Pancreas (tissue), 10 donors: Measurements from ENCODE around the gene SLC1A2. TPM values are rescaled to one million over a fixed set of nuclear protein-coding genes. Genes with fewer than 3 reads are reported as not detected.

Experiments
- ATAC-seq, 4 donors: fragments of 200-7000 bp; cut with Tn5 transposase; one replicate each; pipeline versions ENCODE4 v1.8.0 to v1.9.1; 2020; ENCODE audit warnings: mild to moderate bottlenecking in 4 of 4, moderate library complexity in 4 of 4
- DNase-seq, 6 donors: peaks; one replicate each; pipeline ENCODE4 v3.0.0-alpha.2; 2020
- FAIRE-seq: peaks from 2 replicates; lab custom pipeline; 2012; peaks lifted over from hg19 to GRCh38; lab: Jason Lieb, UNC
- H3K27ac ChIP-seq, 4 donors: fragments of 200-600 bp; sonication (generic); 1 replicate in 3 of 4; 2 replicates in 1 of 4; pipeline versions ENCODE4 v1.5.0 to v1.8.0; 2020
- H3K27me3 ChIP-seq, 4 donors: fragments of 200-600 bp; one replicate each; pipeline ENCODE4 v1.8.0; 2021
- H3K36me3 ChIP-seq, 3 donors: fragments of 200-600 bp; sonication (generic) in 1 of 3; one replicate each; pipeline versions ENCODE4 v1.5.0 to v1.8.0; 2020 to 2021
- H3K4me1 ChIP-seq, 3 donors: fragments of 200-600 bp; one replicate each; pipeline ENCODE4 v1.8.0; 2021
- H3K4me3 ChIP-seq, 4 donors: fragments of 200-600 bp; sonication (generic) in 2 of 4; one replicate each; pipeline versions ENCODE4 v1.5.0 to v1.8.0; 2020 to 2021
- H3K9me3 ChIP-seq, 4 donors: fragments of 200-600 bp; one replicate each; pipeline ENCODE4 v1.8.0; 2021
- WGBS, 2 donors: extraction: QIAGEN DNeasy Blood & Tissue Kit; methylation state at CpG; one replicate each; pipeline ENCODE4 v1.1.7; 2013; 5-methylcytosine and 5-hydroxymethylcytosine counted together
- intact Hi-C, 3 donors: fragments of 100-400 bp; cut with DNase I; formaldehyde crosslinking; loops; one replicate each; pipeline versions ENCODE4 v1.11.1 to v1.14.2; 2022
- polyA plus RNA-seq, 2 donors: library from polyadenylated mRNA; stranded (reverse); fragments of 200-250 nt; gene quantifications; one replicate each; pipeline ENCODE4 v1.2.3, GENCODE V29; 2013
- total RNA-seq, 6 donors: library from RNA; stranded (reverse); fragmentation: NEBNext Ultra II Directional in 4 of 6; extraction: Animal tissue kit (Norgen Biotek cat#: 25700) in 4 of 6; gene quantifications; one replicate each; pipeline versions ENCODE4 v1.2.1 to v1.2.4, GENCODE V29; 2021 to 2023
- TF ChIP-seq, protein P1 (sequence below), 4 donors: fragments of 200-600 bp; sonication (generic) in 3 of 4; IDR thresholded peaks; one replicate each; pipeline versions ENCODE4 v1.5.0 to v1.8.0; 2021; ENCODE audit warnings: antibody characterized with exemption in 4 of 4
- donor health status: healthy with polysubstance abuse.
- donor health status: DM: no; HTN: no; CAD: no; lungs with moderate emphysema.
- donor health status: DM: no; HTN: no; CAD: no.
- donor health status: control.
- donor health status: control.
- donor health status: Bipolar disorder and iron deficiency.
- donor health status: DM: yes; HTN: yes; CAD: no.
- donor health status: DM: no; HTN: no; CAD: no.
- donor health status: DM: no; HTN: no; CAD: no.
- donor health status: DM: yes; HTN: yes; CAD: no.

Gene SLC1A2
- total and polyA plus RNA-seq, 8 donors = 4.7 to 62.5 (median 35.3) TPM

- H3K36me3 ChIP-seq = no peaks in the 10 kb centered on the region
- no peak for FAIRE-seq
- TF ChIP-seq, protein P1, sequence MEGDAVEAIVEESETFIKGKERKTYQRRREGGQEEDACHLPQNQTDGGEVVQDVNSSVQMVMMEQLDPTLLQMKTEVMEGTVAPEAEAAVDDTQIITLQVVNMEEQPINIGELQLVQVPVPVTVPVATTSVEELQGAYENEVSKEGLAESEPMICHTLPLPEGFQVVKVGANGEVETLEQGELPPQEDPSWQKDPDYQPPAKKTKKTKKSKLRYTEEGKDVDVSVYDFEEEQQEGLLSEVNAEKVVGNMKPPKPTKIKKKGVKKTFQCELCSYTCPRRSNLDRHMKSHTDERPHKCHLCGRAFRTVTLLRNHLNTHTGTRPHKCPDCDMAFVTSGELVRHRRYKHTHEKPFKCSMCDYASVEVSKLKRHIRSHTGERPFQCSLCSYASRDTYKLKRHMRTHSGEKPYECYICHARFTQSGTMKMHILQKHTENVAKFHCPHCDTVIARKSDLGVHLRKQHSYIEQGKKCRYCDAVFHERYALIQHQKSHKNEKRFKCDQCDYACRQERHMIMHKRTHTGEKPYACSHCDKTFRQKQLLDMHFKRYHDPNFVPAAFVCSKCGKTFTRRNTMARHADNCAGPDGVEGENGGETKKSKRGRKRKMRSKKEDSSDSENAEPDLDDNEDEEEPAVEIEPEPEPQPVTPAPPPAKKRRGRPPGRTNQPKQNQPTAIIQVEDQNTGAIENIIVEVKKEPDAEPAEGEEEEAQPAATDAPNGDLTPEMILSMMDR (IDR thresholded peaks at IDR 0.05) = no peak
- WGBS, 2 donors = 82% methylated on average over 4 of the region's 4 CpGs
- H3K9me3 ChIP-seq = no peaks in the 10 kb centered on the region
- peaks cover 13 to 18% (median 16%) of the 10 kb centered on the region in 3 donors for H3K4me1 ChIP-seq
- no peak for ATAC-seq
- H3K27ac ChIP-seq = no peak overlapping the region
- no peaks in the 10 kb centered on the region for H3K27me3 ChIP-seq
- H3K4me3 ChIP-seq = no peak overlapping the region
- DNase-seq = no peak
- intact Hi-C loops = no loop called here
Measured at GRCh38 chr11:35367491-35367890, 51.9 kb downstream of the SLC1A2 start.

GRCh38 chr11:35366798-35367197 is 52.6 kb downstream of the SLC1A2 start:
- H3K36me3 ChIP-seq = no peaks in the 10 kb centered on the region
- H3K4me3 ChIP-seq = no peak overlapping the region
- intact Hi-C loops = no loop called here
- WGBS, 2 donors = 96% methylated on average over 1 of the region's 1 CpG
- H3K27ac ChIP-seq = no peak overlapping the region
- H3K9me3 ChIP-seq = no peaks in the 10 kb centered on the region
- no peak for DNase-seq
- peaks cover 13 to 18% (median 16%) of the 10 kb centered on the region in 3 donors for H3K4me1 ChIP-seq
- TF ChIP-seq, protein P1 (IDR thresholded peaks at IDR 0.05) = no peak
- H3K27me3 ChIP-seq = no peaks in the 10 kb centered on the region
- no peak for FAIRE-seq
- ATAC-seq = no peak

- FAIRE-seq = no peak
- WGBS, 2 donors = 90 to 91% methylated on average over 4 of the region's 4 CpGs
- no peaks in the 10 kb centered on the region for H3K36me3 ChIP-seq
- H3K4me3 ChIP-seq = no peak overlapping the region
- TF ChIP-seq, protein P1 (IDR thresholded peaks at IDR 0.05) = no peak
- H3K27me3 ChIP-seq = no peaks in the 10 kb centered on the region
- no peak for DNase-seq
- peaks cover 13 to 18% (median 16%) of the 10 kb centered on the region in 3 donors for H3K4me1 ChIP-seq
- H3K9me3 ChIP-seq = no peaks in the 10 kb centered on the region
- H3K27ac ChIP-seq = no peak overlapping the region
- ATAC-seq = no peak
- intact Hi-C loops = no loop called here
Measured at GRCh38 chr11:35365961-35366360, 53.4 kb downstream of the SLC1A2 start.

DNA sequence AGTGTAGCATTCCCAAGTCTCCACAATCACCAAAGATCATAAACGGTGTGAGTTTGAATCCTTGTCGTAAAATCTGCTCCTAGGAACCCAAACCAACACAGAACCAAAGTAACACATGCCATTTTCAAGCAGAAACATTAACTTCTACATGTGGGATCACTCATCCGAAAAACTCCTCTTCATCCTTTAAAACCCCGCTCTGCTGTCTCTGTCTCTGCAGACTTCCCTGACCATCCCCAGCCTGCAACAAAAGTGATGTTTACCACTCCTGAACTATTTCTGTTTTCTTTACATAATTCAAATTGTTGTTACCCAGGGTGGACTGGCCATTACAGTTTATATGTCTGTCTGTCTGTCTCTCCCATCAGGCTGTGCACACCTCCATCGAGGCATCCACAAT is 54.0 kb downstream of the SLC1A2 start:
- ATAC-seq = no peak
- no peaks in the 10 kb centered on the region for H3K36me3 ChIP-seq
- no peak for FAIRE-seq
- no peaks in the 10 kb centered on the region for H3K9me3 ChIP-seq
- no peaks in the 10 kb centered on the region for H3K27me3 ChIP-seq
- H3K4me3 ChIP-seq = no peak overlapping the region
- H3K4me1 ChIP-seq = peaks cover 13 to 18% (median 16%) of the 10 kb centered on the region in 3 donors
- intact Hi-C loops = no loop called here
- WGBS, 2 donors = 92 to 93% methylated on average over 5 of the region's 5 CpGs
- DNase-seq = no peak
- peak overlapping the region in 1 of 4 donors; percentile 74 for H3K27ac ChIP-seq
- TF ChIP-seq, protein P1 (IDR thresholded peaks at IDR 0.05) = no peak
